Spleen (tissue), 7 donors: ENCODE measurements around the gene EPHA6.

ENCODE experiments used
- POLR2A ChIP-seq, 3 donors: fragments of 450-650 bp; IDR thresholded peaks; one replicate each; pipeline ENCODE4 v1.5.1; 2017; ENCODE audit warnings: antibody characterized with exemption in 3 of 3, mild to moderate bottlenecking in 1 of 3
- POLR2AphosphoS5 ChIP-seq, 3 donors: sonication (generic); formaldehyde crosslinking; IDR thresholded peaks; one replicate each; pipeline ENCODE4 v1.5.1; 2017; ENCODE audit warnings: antibody characterized with exemption in 3 of 3
- TF ChIP-seq, protein P1 (sequence below), 11 experiments: fragments of 200-600 bp in 7 of 11; fragments of 450-650 bp in 4 of 11; sonication (generic) in 4 of 11; IDR thresholded peaks in 8 of 11; conservative IDR thresholded peaks in 3 of 11; 1 replicate in 7 of 11; 2 replicates in 4 of 11; pipeline versions ENCODE4 v1.4.0 to v1.8.0; 2016 to 2021; ENCODE audit warnings: antibody characterized with exemption in 11 of 11, inconsistent platforms in 4 of 11, mild to moderate bottlenecking in 1 of 11
- donor health status: DM: no; HTN: no; CAD: no; lungs with moderate emphysema.
- donor health status: DM: no; HTN: no; CAD: no.
- donor health status: DM: no; HTN: no; CAD: no.

GRCh38 chr3:97347780-97348179 is 533.4 kb downstream of the EPHA6 start:
- TF ChIP-seq, protein P1, sequence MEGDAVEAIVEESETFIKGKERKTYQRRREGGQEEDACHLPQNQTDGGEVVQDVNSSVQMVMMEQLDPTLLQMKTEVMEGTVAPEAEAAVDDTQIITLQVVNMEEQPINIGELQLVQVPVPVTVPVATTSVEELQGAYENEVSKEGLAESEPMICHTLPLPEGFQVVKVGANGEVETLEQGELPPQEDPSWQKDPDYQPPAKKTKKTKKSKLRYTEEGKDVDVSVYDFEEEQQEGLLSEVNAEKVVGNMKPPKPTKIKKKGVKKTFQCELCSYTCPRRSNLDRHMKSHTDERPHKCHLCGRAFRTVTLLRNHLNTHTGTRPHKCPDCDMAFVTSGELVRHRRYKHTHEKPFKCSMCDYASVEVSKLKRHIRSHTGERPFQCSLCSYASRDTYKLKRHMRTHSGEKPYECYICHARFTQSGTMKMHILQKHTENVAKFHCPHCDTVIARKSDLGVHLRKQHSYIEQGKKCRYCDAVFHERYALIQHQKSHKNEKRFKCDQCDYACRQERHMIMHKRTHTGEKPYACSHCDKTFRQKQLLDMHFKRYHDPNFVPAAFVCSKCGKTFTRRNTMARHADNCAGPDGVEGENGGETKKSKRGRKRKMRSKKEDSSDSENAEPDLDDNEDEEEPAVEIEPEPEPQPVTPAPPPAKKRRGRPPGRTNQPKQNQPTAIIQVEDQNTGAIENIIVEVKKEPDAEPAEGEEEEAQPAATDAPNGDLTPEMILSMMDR (IDR thresholded peaks at IDR 0.05 in 8 of 11, conservative IDR thresholded peaks at IDR 0.05 in 3 of 11): no peak
- TF ChIP-seq POLR2AphosphoS5 (IDR thresholded peaks at IDR 0.05): no peak
- no peak for TF ChIP-seq POLR2A (IDR thresholded peaks at IDR 0.05)
